Activated CD4-positive, alpha-beta T cell treated with anti-CD3 and anti-CD28 coated beads, Interleukin-2, Interleukin-6, amounts not matched to agents 100 ng/mL and 50 ng/mL, durations not matched to agents 16 hours and 8 hours (primary cell): ENCODE measurements around the gene TRIM65.
"Not testable (repeated sequence)": the region's sequence is repeated elsewhere in the genome, so short reads cannot be mapped to it uniquely, and the experiment has no call there.

Experiments
- DNase-seq: peaks from one replicate; pipeline ENCODE4 v3.0.0-alpha.2; 2020

TRIM65 gene

GRCh38 chr17:75875182-75875939 lies 21.4 kb downstream of the TRIM65 start:
- no peak for DNase-seq

GRCh38 chr17:75874323-75875181 lies 22.2 kb downstream of the TRIM65 start:
- DNase-seq: no peak

- DNase-seq: no peak
Observed at GRCh38 chr17:75873587-75874322, 23.0 kb downstream of the TRIM65 start.

- DNase-seq: peak; percentile 63
Observed at GRCh38 chr17:75872434-75873351, 24.1 kb downstream of the TRIM65 start.

GRCh38 chr17:75870228-75870627 lies 26.5 kb downstream of the TRIM65 start:
- not testable (repeated sequence) for DNase-seq

GRCh38 chr17:75869282-75870141 lies 27.2 kb downstream of the TRIM65 start:
- DNase-seq: no peak

- DNase-seq: not testable (repeated sequence)
Observed at GRCh38 chr17:75868730-75869281, 27.9 kb downstream of the TRIM65 start.

- not testable (repeated sequence) for DNase-seq
Observed at GRCh38 chr17:75865404-75866188, 31.2 kb downstream of the TRIM65 start.

GRCh38 chr17:75864887-75865286 lies 31.9 kb downstream of the TRIM65 start:
- DNase-seq: peak; percentile 53

GRCh38 chr17:75864448-75864871 lies 32.3 kb downstream of the TRIM65 start:
- peak; percentile 86 for DNase-seq

GRCh38 chr17:75861927-75862317 lies 34.8 kb downstream of the TRIM65 start:
- no peak for DNase-seq

GRCh38 chr17:75859358-75859757 lies 37.4 kb downstream of the TRIM65 start:
- not testable (repeated sequence) for DNase-seq

GRCh38 chr17:75856062-75856756 lies 40.5 kb downstream of the TRIM65 start:
- DNase-seq: peak; percentile 57

GRCh38 chr17:75855310-75856061 lies 41.3 kb downstream of the TRIM65 start, which contains the start of gene WBP2:
Gene WBP2, minus strand, starts transcription at chr17:75855335. Its CDS starts 38 bp downstream, at chr17:75855297.
- peak; percentile 99 for DNase-seq

- no peak for DNase-seq
Observed at GRCh38 chr17:75854881-75855309, 41.9 kb downstream of the TRIM65 start.

GRCh38 chr17:75854101-75854748 lies 42.5 kb downstream of the TRIM65 start:
- DNase-seq: no peak

- DNase-seq: no peak
Observed at GRCh38 chr17:75853433-75853832, 43.3 kb downstream of the TRIM65 start.

GRCh38 chr17:75851693-75851991 lies 45.1 kb downstream of the TRIM65 start:
- DNase-seq: not testable (repeated sequence)
